SK-N-SH (cell line): ENCODE results near the gene RC3H2.

ENCODE experiments used
- CHD2 ChIP-seq: fragments of 150-350 bp; IDR thresholded peaks from 2 replicates; pipeline ENCODE4 v1.6.1; 2018; ENCODE audit warnings: low read length; ENCODE audit not compliant: partially characterized antibody
- CTCF ChIP-seq: fragments of 200-600 bp; sonication (generic); IDR thresholded peaks from 2 replicates; pipeline ENCODE4 v1.6.1; 2017; ENCODE audit warnings: antibody characterized with exemption, mild to moderate bottlenecking, moderate library complexity
- GABPA ChIP-seq: IDR thresholded peaks from 2 replicates; pipeline ENCODE4 v1.4.0; 2012; ENCODE audit warnings: low read depth, mild to moderate bottlenecking
- MEF2A ChIP-seq: IDR thresholded peaks from 2 replicates; pipeline ENCODE4 v1.4.0; 2012; ENCODE audit warnings: low read depth, borderline replicate concordance
- NRF1 ChIP-seq: IDR thresholded peaks from 2 replicates; pipeline ENCODE4 v1.6.1; 2012; ENCODE audit warnings: low read depth, mild to moderate bottlenecking, low read length
- POLR2AphosphoS5 ChIP-seq: IDR thresholded peaks from 2 replicates; pipeline ENCODE4 v1.6.1; 2012; ENCODE audit warnings: low read depth, low read length
- RAD21 ChIP-seq: IDR thresholded peaks from 2 replicates; pipeline ENCODE4 v1.6.1; 2012; ENCODE audit warnings: mild to moderate bottlenecking, low read length
- REST ChIP-seq: IDR thresholded peaks from 2 replicates; pipeline ENCODE4 v1.6.1; 2012; ENCODE audit warnings: mild to moderate bottlenecking, low read depth, low read length, moderate library complexity
- TEAD4 ChIP-seq: IDR thresholded peaks from 2 replicates; pipeline ENCODE4 v1.4.0; 2012; ENCODE audit warnings: mild to moderate bottlenecking, borderline replicate concordance; ENCODE audit not compliant: insufficient read depth

GRCh38 chr9:122800066-122801060 is 104.8 kb downstream of the RC3H2 start, which contains the start of gene OR1K1:
- no peak for TF ChIP-seq CTCF
- TF ChIP-seq NRF1, result no peak
- TF ChIP-seq RAD21, result no peak
- no peak for TF ChIP-seq POLR2AphosphoS5
- TF ChIP-seq CHD2, result no peak
- no peak for TF ChIP-seq TEAD4
- no peak for TF ChIP-seq GABPA
- no peak for TF ChIP-seq MEF2A
- no peak for TF ChIP-seq REST
